ENCODE measurements around the gene RDH8. TPM values are rescaled to one million over a fixed set of nuclear protein-coding genes. Genes with fewer than 3 reads are reported as not detected.

The RDH8 gene
- total and polyA plus RNA-seq, 2 donors (not counting 3 experiments of a cell fraction or from before 2014, with no cell fraction given) = not detected

DNA sequence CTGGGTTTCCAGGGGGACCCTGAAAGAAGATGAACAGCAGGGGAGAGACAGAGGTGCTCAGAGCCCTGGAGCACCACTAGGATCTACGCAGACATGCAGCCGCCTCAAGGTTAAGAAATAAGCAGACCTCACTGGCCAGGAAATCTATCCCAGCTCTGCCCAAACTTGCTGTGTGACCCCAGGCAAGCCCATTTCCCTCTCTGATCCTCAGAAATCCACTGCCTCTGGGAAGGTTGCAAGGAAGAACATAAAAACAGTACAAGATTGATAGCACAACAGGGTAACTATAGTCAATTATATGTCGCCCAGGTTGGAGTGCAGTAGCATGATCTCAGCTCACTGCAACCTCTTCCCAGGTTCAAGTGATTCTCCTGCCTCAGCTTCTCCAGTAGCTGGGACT, 23.8 kb upstream of the RDH8 start:
- Histone ChIP-seq H3K27me3 (ENCODE audit: control insufficient read depth in 2 of 2, insufficient read depth in 2 of 2, low read length in 2 of 2) (no peaks in the 10 kb centered on the region), H3K4me2 (ENCODE audit: insufficient read depth, low read length) (no peak overlapping the region), H3K9ac (replicated peaks; ENCODE audit: extremely low read depth, insufficient read depth, low read length) (no peak overlapping the region), H3K27ac (ENCODE audit: insufficient read depth, low read depth, low read length) (no peak overlapping the region), H3K9me3 (replicated peaks; ENCODE audit: control insufficient read depth, insufficient read depth, low read length) (no peaks in the 10 kb centered on the region), H4K20me1 (replicated peaks; ENCODE audit: control insufficient read depth, extremely low read depth, insufficient read depth, low read length) (peaks cover 2% of the 10 kb centered on the region), H2AFZ (ENCODE audit: low read depth, low read length) (no peak overlapping the region), H3K4me3 (replicated peaks in 1 of 3; ENCODE audit: insufficient read depth in 1 of 3, low read depth in 1 of 3, low read length in 3 of 3) (no peak overlapping the region), H3K4me1 (ENCODE audit: control insufficient read depth, extremely low read depth, insufficient read depth, low read length) (no peaks in the 10 kb centered on the region), H3K79me2 (ENCODE audit: control insufficient read depth, insufficient read depth, low read length) (no peaks in the 10 kb centered on the region), H3K36me3 (ENCODE audit: control insufficient read depth in 2 of 2, extremely low read depth in 1 of 2, insufficient read depth in 2 of 2, low read length in 2 of 2) (no peaks in the 10 kb centered on the region), H3K9me1 (replicated peaks; ENCODE audit: control insufficient read depth, extremely low read depth, insufficient read depth, low read length) (no peaks in the 10 kb centered on the region)
- BruUV-seq (replicated peaks) = no TSS peak
- FAIRE-seq = no peak
- intact Hi-C loops (cut with micrococcal nuclease) (no loop called here), dilution Hi-C loops (cut with MboI; ENCODE audit: extremely low pct_ligation_motif_present, low sequenced_read_pairs) (no loop called here)
- ChIA-PET CTCF (interaction anchor here (9.7 kb wide), 1 partner anchor 10 kb away, joined by 69 read pairs; no protein-coding TSS in a partner anchor), POLR2A (no interaction called here)
- no peak for TF ChIP-seq JUN (IDR thresholded peaks at IDR 0.05; ENCODE audit: borderline replicate concordance, insufficient read depth, insufficient read length, low read depth)
- TF ChIP-seq POLR2AphosphoS5 (IDR thresholded peaks at IDR 0.05; ENCODE audit: insufficient read depth, low read depth, low read length) = no peak
- TF ChIP-seq FOS (IDR thresholded peaks at IDR 0.05; ENCODE audit: borderline replicate concordance, insufficient read depth, low read length) = no peak
- no peak for TF ChIP-seq POLR2A (IDR thresholded peaks at IDR 0.05; ENCODE audit: low read depth, low read length)
- no peak for TF ChIP-seq MYC (IDR thresholded peaks at IDR 0.05; ENCODE audit: low read depth, low read length)
- TF ChIP-seq, protein P1, sequence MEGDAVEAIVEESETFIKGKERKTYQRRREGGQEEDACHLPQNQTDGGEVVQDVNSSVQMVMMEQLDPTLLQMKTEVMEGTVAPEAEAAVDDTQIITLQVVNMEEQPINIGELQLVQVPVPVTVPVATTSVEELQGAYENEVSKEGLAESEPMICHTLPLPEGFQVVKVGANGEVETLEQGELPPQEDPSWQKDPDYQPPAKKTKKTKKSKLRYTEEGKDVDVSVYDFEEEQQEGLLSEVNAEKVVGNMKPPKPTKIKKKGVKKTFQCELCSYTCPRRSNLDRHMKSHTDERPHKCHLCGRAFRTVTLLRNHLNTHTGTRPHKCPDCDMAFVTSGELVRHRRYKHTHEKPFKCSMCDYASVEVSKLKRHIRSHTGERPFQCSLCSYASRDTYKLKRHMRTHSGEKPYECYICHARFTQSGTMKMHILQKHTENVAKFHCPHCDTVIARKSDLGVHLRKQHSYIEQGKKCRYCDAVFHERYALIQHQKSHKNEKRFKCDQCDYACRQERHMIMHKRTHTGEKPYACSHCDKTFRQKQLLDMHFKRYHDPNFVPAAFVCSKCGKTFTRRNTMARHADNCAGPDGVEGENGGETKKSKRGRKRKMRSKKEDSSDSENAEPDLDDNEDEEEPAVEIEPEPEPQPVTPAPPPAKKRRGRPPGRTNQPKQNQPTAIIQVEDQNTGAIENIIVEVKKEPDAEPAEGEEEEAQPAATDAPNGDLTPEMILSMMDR (IDR thresholded peaks at IDR 0.05; ENCODE audit: extremely low read depth in 1 of 2, insufficient read depth in 1 of 2, low read depth in 1 of 2, low read length in 2 of 2) = no peak
- TF ChIP-seq, protein P2, sequence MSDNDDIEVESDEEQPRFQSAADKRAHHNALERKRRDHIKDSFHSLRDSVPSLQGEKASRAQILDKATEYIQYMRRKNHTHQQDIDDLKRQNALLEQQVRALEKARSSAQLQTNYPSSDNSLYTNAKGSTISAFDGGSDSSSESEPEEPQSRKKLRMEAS (IDR thresholded peaks at IDR 0.05; ENCODE audit: insufficient read depth, insufficient read length) = no peak
- TF ChIP-seq GATA2 (IDR thresholded peaks at IDR 0.05; ENCODE audit: insufficient read depth, insufficient read length, low read depth, low read length) = no peak
- TF ChIP-seq EZH2 (IDR thresholded peaks at IDR 0.05; ENCODE audit: borderline replicate concordance, low read depth, low read length, severe bottlenecking) = no peak
- DNase-seq (ENCODE audit: low read depth, low spot score) = no peak

All from endothelial cell of umbilical vein (primary cell).